Small intestine (tissue), 7 donors: ENCODE data around the gene FBXL20. TPM values are rescaled to one million over a fixed set of nuclear protein-coding genes. Genes with fewer than 3 reads are reported as not detected.
"Not testable (repeated sequence)": the region's sequence is repeated elsewhere in the genome, so short reads cannot be mapped to it uniquely, and the experiment has no call there.

Experiments
- DNase-seq, 2 donors: peaks; one replicate each; pipeline versions ENCODE4 v3.0.0 to v3.0.0-alpha.2; 2013
- FAIRE-seq: peaks from 2 replicates; lab custom pipeline; 2012; peaks lifted over from hg19 to GRCh38; lab: Jason Lieb, UNC
- H3K27ac ChIP-seq, 3 donors: one replicate each; pipeline ENCODE4 v1.5.1; 2013; ENCODE audit warnings: low read length in 2 of 3, mild to moderate bottlenecking in 2 of 3, control low read depth in 1 of 3, inconsistent platforms in 1 of 3, low read depth in 1 of 3, moderate library complexity in 1 of 3
- H3K27me3 ChIP-seq, 3 donors: one replicate each; pipeline ENCODE4 v1.6.1; 2013; ENCODE audit warnings: low read length in 3 of 3, inconsistent platforms in 1 of 3; ENCODE audit not compliant: control insufficient read depth in 3 of 3, insufficient read depth in 3 of 3
- H3K36me3 ChIP-seq, 3 donors: one replicate each; pipeline ENCODE4 v1.6.1; 2013; ENCODE audit warnings: low read length in 3 of 3, inconsistent platforms in 1 of 3, low read depth in 1 of 3, mild to moderate bottlenecking in 1 of 3, moderate library complexity in 1 of 3; ENCODE audit not compliant: control insufficient read depth in 3 of 3, insufficient read depth in 2 of 3
- H3K4me1 ChIP-seq, 3 donors: one replicate each; pipeline ENCODE4 v1.6.1; 2013; ENCODE audit warnings: low read length in 2 of 3, inconsistent platforms in 1 of 3, low read depth in 1 of 3, mild to moderate bottlenecking in 1 of 3, moderate library complexity in 1 of 3; ENCODE audit not compliant: control insufficient read depth in 3 of 3, insufficient read depth in 2 of 3
- H3K4me3 ChIP-seq, 3 donors: one replicate each; pipeline ENCODE4 v1.5.1; 2013; ENCODE audit warnings: low read length in 3 of 3, control low read depth in 1 of 3, inconsistent platforms in 1 of 3, low read depth in 1 of 3, mild to moderate bottlenecking in 1 of 3, moderate library complexity in 1 of 3
- H3K9me3 ChIP-seq, 2 donors: one replicate each; pipeline ENCODE4 v1.6.1; 2013; ENCODE audit warnings: low read depth in 1 of 2, low read length in 1 of 2; ENCODE audit not compliant: control insufficient read depth in 2 of 2, insufficient read depth in 1 of 2
- WGBS, 3 donors: extraction: QIAGEN DNeasy Blood & Tissue Kit; methylation state at CpG; one replicate each; pipeline ENCODE4 v1.1.7; 2013; 5-methylcytosine and 5-hydroxymethylcytosine counted together
- polyA plus RNA-seq, 4 donors: library from polyadenylated mRNA; stranded (reverse) in 3 of 4; unstranded in 1 of 4; fragments of 200-250 nt in 3 of 4; fragments of 120-200 nt in 1 of 4; gene quantifications; one replicate each; pipeline versions ENCODE4 v1.2.1 to v1.2.3, GENCODE V29; 2013
- donor health status: healthy with polysubstance abuse.
- donor health status: control.
- donor health status: control.
- donor health status: Bipolar disorder and iron deficiency.
- donor health status: healthy.

FBXL20 gene
- polyA plus RNA-seq, 4 donors = 1.9 to 10.4 (median 3.0) TPM

GRCh38 chr17:39400547-39401411 is 647 bp downstream of the FBXL20 start:
- Histone ChIP-seq H3K27ac (peak overlapping the region; percentile 42 to 93 (median 73)), H3K36me3 (peaks cover 0 to 5% (median 0%) of the 10 kb centered on the region in 3 donors), H3K4me1 (peaks cover 0 to 17% (median 0%) of the 10 kb centered on the region in 3 donors), H3K4me3 (peak overlapping the region; percentile 78 to 94 (median 85)), H3K9me3 (no peaks in the 10 kb centered on the region), H3K27me3 (no peaks in the 10 kb centered on the region)
- FAIRE-seq (no peak), DNase-seq (peak; percentile 28 to 59)
- 1 to 2% (median 2%) methylated on average over 27 to 46 of the region's 46 CpGs for WGBS, 3 donors

- H3K9me3 ChIP-seq = no peaks in the 10 kb centered on the region
- peaks cover 0 to 12% (median 0%) of the 10 kb centered on the region in 3 donors for H3K4me1 ChIP-seq
- FAIRE-seq (no peak), DNase-seq (no peak)
- no peak overlapping the region for H3K27ac ChIP-seq
- peak overlapping the region in 1 of 3 donors; percentile 85 for H3K4me3 ChIP-seq
- H3K27me3 ChIP-seq = no peaks in the 10 kb centered on the region
- 26 to 48% (median 30%) methylated on average over 4 of the region's 4 CpGs for WGBS, 3 donors
- H3K36me3 ChIP-seq = peaks cover 0 to 2% (median 0%) of the 10 kb centered on the region in 3 donors
Measured at GRCh38 chr17:39399791-39400190, 1.6 kb downstream of the FBXL20 start.

- H3K9me3 ChIP-seq = no peaks in the 10 kb centered on the region
- H3K27ac ChIP-seq = no peak overlapping the region
- H3K36me3 ChIP-seq = peaks cover 0 to 10% (median 0%) of the 10 kb centered on the region in 3 donors
- no peak overlapping the region for H3K4me3 ChIP-seq
- peaks cover 0 to 2% (median 0%) of the 10 kb centered on the region in 3 donors for H3K4me1 ChIP-seq
- peak in 1 of 2 donors; percentile 5 for DNase-seq
- FAIRE-seq = no peak
- 61 to 81% (median 76%) methylated on average over 2 of the region's 2 CpGs for whole genome bisulfite sequencing, 3 donors
- no peaks in the 10 kb centered on the region for H3K27me3 ChIP-seq
Measured at GRCh38 chr17:39393736-39394135, 7.7 kb downstream of the FBXL20 start.

GRCh38 chr17:39391448-39391847 is 10.0 kb downstream of the FBXL20 start:
- WGBS, 3 donors = 85 to 87% (median 85%) methylated on average over 5 of the region's 5 CpGs
- Histone ChIP-seq H3K36me3 (peaks cover 0 to 22% (median 0%) of the 10 kb centered on the region in 3 donors), H3K9me3 (no peaks in the 10 kb centered on the region), H3K4me3 (no peak overlapping the region), H3K4me1 (no peaks in the 10 kb centered on the region), H3K27ac (no peak overlapping the region), H3K27me3 (no peaks in the 10 kb centered on the region)
- DNase-seq = no peak
- FAIRE-seq = no peak

- H3K27me3 ChIP-seq = no peaks in the 10 kb centered on the region
- FAIRE-seq (no peak), DNase-seq (no peak)
- no peak overlapping the region for H3K27ac ChIP-seq
- no peaks in the 10 kb centered on the region for H3K9me3 ChIP-seq
- no peaks in the 10 kb centered on the region for H3K4me1 ChIP-seq
- no peak overlapping the region for H3K4me3 ChIP-seq
- 97 to 100% (median 100%) methylated on average over 6 of the region's 6 CpGs for WGBS, 3 donors
- H3K36me3 ChIP-seq = peaks cover 0 to 40% (median 0%) of the 10 kb centered on the region in 3 donors
Measured at GRCh38 chr17:39385040-39385439, 16.4 kb downstream of the FBXL20 start.

- H3K4me1 ChIP-seq = no peaks in the 10 kb centered on the region
Measured at GRCh38 chr17:39380144-39380543, 21.3 kb downstream of the FBXL20 start.

GRCh38 chr17:39376434-39376833 is 25.0 kb downstream of the FBXL20 start:
- no peak for DNase-seq
- Histone ChIP-seq H3K27ac (no peak overlapping the region), H3K27me3 (no peaks in the 10 kb centered on the region), H3K4me1 (no peaks in the 10 kb centered on the region), H3K9me3 (no peaks in the 10 kb centered on the region), H3K36me3 (peaks cover 0 to 7% (median 0%) of the 10 kb centered on the region in 3 donors), H3K4me3 (no peak overlapping the region)
- no peak for FAIRE-seq
- WGBS, 3 donors = 43 to 78% (median 51%) methylated on average over 2 of the region's 2 CpGs

More at GRCh38 chr17:39380144-39380543, 21.3 kb downstream of the FBXL20 start:
- H3K4me3 ChIP-seq = no peak overlapping the region
- FAIRE-seq (no peak), DNase-seq (no peak)
- no peak overlapping the region for H3K27ac ChIP-seq
- 81 to 89% (median 85%) methylated on average over 2 of the region's 2 CpGs for WGBS, 3 donors
- H3K36me3 ChIP-seq = peaks cover 0 to 19% (median 0%) of the 10 kb centered on the region in 3 donors
- H3K9me3 ChIP-seq = no peaks in the 10 kb centered on the region
- no peaks in the 10 kb centered on the region for H3K27me3 ChIP-seq

GRCh38 chr17:39367805-39368204 is 33.6 kb downstream of the FBXL20 start:
- H3K27ac ChIP-seq, FAIRE-seq, H3K4me1 ChIP-seq, H3K27me3 ChIP-seq, DNase-seq, H3K9me3 ChIP-seq, H3K4me3 ChIP-seq: not testable (repeated sequence)
- WGBS, 3 donors = 89 to 96% (median 95%) methylated on average over 4 of the region's 4 CpGs
- H3K36me3 ChIP-seq = peaks cover 0 to 13% (median 0%) of the 10 kb centered on the region in 3 donors
